GM12872 (cell line): Measurements from ENCODE around the gene FOXA3.

Experiments
- TF ChIP-seq, protein P1 (sequence below): IDR thresholded peaks from 3 replicates; pipeline ENCODE4 v1.5.1; 2011; ENCODE audit warnings: low read depth, mild to moderate bottlenecking, low read length, moderate library complexity; ENCODE audit not compliant: insufficient read depth

FOXA3 gene

DNA sequence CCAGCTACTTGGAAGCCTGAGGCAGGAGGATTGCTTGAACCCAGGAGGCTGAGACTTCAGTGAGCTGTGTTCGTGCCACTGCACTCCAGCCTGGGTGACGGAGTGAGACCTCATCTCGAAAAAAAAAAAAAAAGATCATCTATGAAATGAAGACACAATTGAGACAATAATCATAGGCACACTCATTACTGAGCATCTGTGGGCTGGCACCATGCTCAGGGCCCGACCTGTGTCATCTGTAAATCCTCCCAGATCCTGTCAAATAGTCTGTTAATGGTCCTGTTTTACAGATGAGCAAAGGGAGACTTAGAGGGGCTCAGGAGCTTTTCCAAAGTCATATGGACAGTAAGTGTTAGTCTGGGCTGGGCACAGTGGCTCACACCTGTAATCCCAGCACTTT, 54.6 kb downstream of the FOXA3 start:
- TF ChIP-seq, protein P1, sequence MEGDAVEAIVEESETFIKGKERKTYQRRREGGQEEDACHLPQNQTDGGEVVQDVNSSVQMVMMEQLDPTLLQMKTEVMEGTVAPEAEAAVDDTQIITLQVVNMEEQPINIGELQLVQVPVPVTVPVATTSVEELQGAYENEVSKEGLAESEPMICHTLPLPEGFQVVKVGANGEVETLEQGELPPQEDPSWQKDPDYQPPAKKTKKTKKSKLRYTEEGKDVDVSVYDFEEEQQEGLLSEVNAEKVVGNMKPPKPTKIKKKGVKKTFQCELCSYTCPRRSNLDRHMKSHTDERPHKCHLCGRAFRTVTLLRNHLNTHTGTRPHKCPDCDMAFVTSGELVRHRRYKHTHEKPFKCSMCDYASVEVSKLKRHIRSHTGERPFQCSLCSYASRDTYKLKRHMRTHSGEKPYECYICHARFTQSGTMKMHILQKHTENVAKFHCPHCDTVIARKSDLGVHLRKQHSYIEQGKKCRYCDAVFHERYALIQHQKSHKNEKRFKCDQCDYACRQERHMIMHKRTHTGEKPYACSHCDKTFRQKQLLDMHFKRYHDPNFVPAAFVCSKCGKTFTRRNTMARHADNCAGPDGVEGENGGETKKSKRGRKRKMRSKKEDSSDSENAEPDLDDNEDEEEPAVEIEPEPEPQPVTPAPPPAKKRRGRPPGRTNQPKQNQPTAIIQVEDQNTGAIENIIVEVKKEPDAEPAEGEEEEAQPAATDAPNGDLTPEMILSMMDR, result no peak

DNA sequence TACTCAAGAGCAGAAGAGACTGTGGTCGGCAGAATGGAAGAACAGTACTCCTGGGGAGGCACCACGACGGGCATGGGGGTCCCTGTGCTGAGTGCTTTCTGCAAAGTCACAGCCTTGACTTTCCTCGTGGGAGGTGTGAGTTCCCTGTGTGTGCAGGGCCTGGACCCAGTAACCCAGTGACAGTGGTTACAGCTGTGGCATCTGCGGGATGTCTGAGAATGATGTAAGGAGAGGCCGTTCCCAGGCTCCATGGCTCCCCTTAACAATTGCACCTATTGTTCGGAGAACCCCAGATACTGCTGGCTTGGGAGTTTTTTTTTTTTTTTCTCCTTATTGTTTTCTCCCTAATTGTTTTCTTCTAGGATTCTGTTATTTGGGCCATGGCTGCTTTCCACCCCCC, 55.6 kb downstream of the FOXA3 start:
- TF ChIP-seq, protein P1, result no peak

DNA sequence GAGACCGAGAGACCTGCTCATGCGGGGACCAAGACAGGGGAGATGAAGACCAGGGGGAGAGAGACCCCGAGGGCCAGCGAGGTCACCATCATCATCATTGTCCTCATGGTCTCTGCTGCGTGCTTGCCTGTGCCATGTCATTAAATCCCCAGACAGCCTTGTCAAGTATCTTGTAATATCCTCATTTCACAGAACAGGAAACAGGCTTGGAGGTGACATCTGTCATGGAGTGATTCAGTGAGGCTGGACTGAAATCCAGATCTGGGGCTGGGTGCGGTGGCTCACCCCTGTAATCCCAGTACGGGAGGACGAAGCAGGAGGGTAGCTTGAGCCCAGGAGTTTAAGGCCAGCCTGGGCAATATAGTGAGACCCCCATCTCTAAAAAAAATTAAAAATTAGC, 56.3 kb downstream of the FOXA3 start:
- TF ChIP-seq, protein P1, result no peak

DNA sequence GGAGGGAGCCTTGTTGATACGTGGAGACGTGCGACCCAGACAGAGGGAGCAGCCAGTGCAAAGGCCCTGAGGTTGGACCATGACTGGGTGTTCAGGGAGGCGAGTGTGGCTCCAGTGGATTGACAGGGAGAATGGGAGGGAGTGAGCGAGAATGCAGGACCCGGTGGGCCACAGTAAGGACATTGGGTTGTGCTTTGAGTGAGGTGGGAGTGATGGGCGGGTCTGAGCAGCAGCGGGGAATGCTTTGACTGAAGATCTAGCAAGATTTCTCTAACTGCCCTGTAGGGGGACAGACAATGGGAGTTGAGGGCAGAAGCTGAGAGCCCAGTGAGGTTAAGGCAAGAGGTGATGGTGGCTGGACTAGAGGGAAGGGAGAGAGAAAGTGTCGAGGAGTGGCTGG, 58.2 kb downstream of the FOXA3 start:
- TF ChIP-seq, protein P1, result peak; percentile 33; the same call in 2 of the 3 replicates
